KOPT-K1 (cell line): ENCODE measurements around the gene MBD3.

ENCODE experiments used
- H3K27ac ChIP-seq: fragments of 200-600 bp; sonication (generic); 2 replicates; pipeline ENCODE4 v1.5.1; 2016; ENCODE audit warnings: antibody characterized with exemption, mild to moderate bottlenecking, low read depth, low read length; ENCODE audit not compliant: poor library complexity, severe bottlenecking
- H3K36me3 ChIP-seq: fragments of 200-600 bp; sonication (generic); 2 replicates; pipeline ENCODE4 v1.5.1; 2017; ENCODE audit warnings: antibody characterized with exemption, mild to moderate bottlenecking, low read length, moderate library complexity; ENCODE audit not compliant: insufficient read depth
- H3K9me3 ChIP-seq: fragments of 200-600 bp; sonication (generic); 2 replicates; pipeline ENCODE4 v1.5.1; 2017; ENCODE audit warnings: antibody characterized with exemption, low read length, mild to moderate bottlenecking; ENCODE audit not compliant: insufficient read depth, poor library complexity, severe bottlenecking

The MBD3 gene

GRCh38 chr19:1612114-1613086 is 19.7 kb upstream of the MBD3 start:
- Histone ChIP-seq H3K36me3 (peaks cover 88% of the 10 kb centered on the region), H3K27ac (peak overlapping the region; percentile 48)

GRCh38 chr19:1611353-1611752 is 18.7 kb upstream of the MBD3 start:
- Histone ChIP-seq H3K36me3 (peaks cover 78% of the 10 kb centered on the region), H3K27ac (no peak overlapping the region), H3K9me3 (no peaks in the 10 kb centered on the region)

More at GRCh38 chr19:1612114-1613086, 19.7 kb upstream of the MBD3 start:
- no peaks in the 10 kb centered on the region for H3K9me3 ChIP-seq

GRCh38 chr19:1610579-1610978 is 17.9 kb upstream of the MBD3 start:
- Histone ChIP-seq H3K27ac (no peak overlapping the region), H3K36me3 (peaks cover 70% of the 10 kb centered on the region), H3K9me3 (no peaks in the 10 kb centered on the region)

GRCh38 chr19:1609680-1610474 is 17.2 kb upstream of the MBD3 start:
- H3K27ac ChIP-seq = no peak overlapping the region

GRCh38 chr19:1609103-1609396 is 16.4 kb upstream of the MBD3 start:
- no peaks in the 10 kb centered on the region for H3K9me3 ChIP-seq
- H3K27ac ChIP-seq = no peak overlapping the region
- H3K36me3 ChIP-seq = peaks cover 55% of the 10 kb centered on the region

More at GRCh38 chr19:1609680-1610474, 17.2 kb upstream of the MBD3 start:
- Histone ChIP-seq H3K9me3 (no peaks in the 10 kb centered on the region), H3K36me3 (peaks cover 63% of the 10 kb centered on the region)

- Histone ChIP-seq H3K27ac (no peak overlapping the region), H3K9me3 (no peaks in the 10 kb centered on the region), H3K36me3 (peaks cover 50% of the 10 kb centered on the region)
Measured at GRCh38 chr19:1608359-1609102, 15.9 kb upstream of the MBD3 start.

- H3K27ac ChIP-seq = peak overlapping the region; percentile 79
- H3K36me3 ChIP-seq = peaks cover 44% of the 10 kb centered on the region
Measured at GRCh38 chr19:1606138-1606651, 13.5 kb upstream of the MBD3 start.

GRCh38 chr19:1605236-1606137 is 12.8 kb upstream of the MBD3 start, which contains the start of gene UQCR11:
UQCR11 (minus strand) TSS chr19:1605462; CDS start chr19:1605409, 53 bp downstream.
- Histone ChIP-seq H3K27ac (peak within 1 kb of the TSS; percentile 79), H3K9me3 (no peaks in the 10 kb centered on the region), H3K36me3 (peaks cover 43% of the 10 kb centered on the region)

More at GRCh38 chr19:1606138-1606651, 13.5 kb upstream of the MBD3 start:
- no peaks in the 10 kb centered on the region for H3K9me3 ChIP-seq

- Histone ChIP-seq H3K9me3 (peaks cover 8% of the 10 kb centered on the region), H3K27ac (no peak overlapping the region)
Measured at GRCh38 chr19:1602091-1602707, 9.5 kb upstream of the MBD3 start.

GRCh38 chr19:1601613-1602064 is 9.0 kb upstream of the MBD3 start:
- Histone ChIP-seq H3K27ac (no peak overlapping the region), H3K36me3 (peaks cover 60% of the 10 kb centered on the region)

More at GRCh38 chr19:1602091-1602707, 9.5 kb upstream of the MBD3 start:
- H3K36me3 ChIP-seq = peaks cover 55% of the 10 kb centered on the region

GRCh38 chr19:1599460-1599846 is 6.8 kb upstream of the MBD3 start:
- no peak overlapping the region for H3K27ac ChIP-seq
- peaks cover 69% of the 10 kb centered on the region for H3K36me3 ChIP-seq
- H3K9me3 ChIP-seq = peaks cover 8% of the 10 kb centered on the region

More at GRCh38 chr19:1601613-1602064, 9.0 kb upstream of the MBD3 start:
- peaks cover 8% of the 10 kb centered on the region for H3K9me3 ChIP-seq

- Histone ChIP-seq H3K9me3 (peaks cover 8% of the 10 kb centered on the region), H3K27ac (no peak overlapping the region), H3K36me3 (peaks cover 69% of the 10 kb centered on the region)
Measured at GRCh38 chr19:1598777-1599459, 6.3 kb upstream of the MBD3 start.

GRCh38 chr19:1593501-1593772 is 772 bp upstream of the MBD3 start:
- H3K36me3 ChIP-seq = peaks cover 43% of the 10 kb centered on the region
- no peak overlapping the region for H3K27ac ChIP-seq
- H3K9me3 ChIP-seq = peaks cover 8% of the 10 kb centered on the region
